Endothelial cell of umbilical vein (primary cell): ENCODE data around the gene TMEM95. TPM values are rescaled to one million over a fixed set of nuclear protein-coding genes. Genes with fewer than 3 reads are reported as not detected.

Source experiments
- BruUV-seq: library from RNA; stranded (reverse); fragments of 400-500 nt; replicated peaks from 2 replicates; lab custom pipeline; 2021; lab: Mats Ljungman, UMichigan
- CTCF ChIA-PET: fragments of 300-600, 350-600 bp; sonication (Branson Sonifier 250); formaldehyde crosslinking; loops from one replicate; lab custom pipeline; 2021; ENCODE audit warnings: antibody characterized with exemption, inconsistent platforms; lab: Charles Lee
- POLR2A ChIA-PET: fragments of 300-600, 350-600 bp; sonication (Branson Sonifier 250); formaldehyde crosslinking; loops from one replicate; lab custom pipeline; 2021; ENCODE audit warnings: antibody characterized with exemption, inconsistent platforms; lab: Charles Lee
- DNase-seq: peaks from one replicate; pipeline ENCODE4 v3.0.0-alpha.2; 2011; ENCODE audit warnings: low read depth, low spot score
- FAIRE-seq: peaks from 2 replicates; lab custom pipeline; 2011; peaks lifted over from hg19 to GRCh38; lab: Jason Lieb, UNC
- H2AFZ ChIP-seq: 2 replicates; pipeline ENCODE4 v1.6.0; 2012; ENCODE audit warnings: low read depth, low read length, control low read depth, inconsistent platforms
- H3K27ac ChIP-seq: 2 replicates; pipeline ENCODE4 v1.5.1; 2011; ENCODE audit warnings: low read depth, mild to moderate bottlenecking, control low read depth, low read length, moderate library complexity; ENCODE audit not compliant: insufficient read depth
- H3K27me3 ChIP-seq, 2 experiments: 2 replicates each; pipeline versions ENCODE4 v1.6.0 to v1.6.1; 2011; ENCODE audit warnings: low read length in 2 of 2, mixed read lengths in 1 of 2; ENCODE audit not compliant: control insufficient read depth in 2 of 2, insufficient read depth in 2 of 2
- H3K36me3 ChIP-seq, 2 experiments: 2 replicates in 1 of 2; 3 replicates in 1 of 2; pipeline ENCODE4 v1.5.1; 2011; ENCODE audit warnings: low read length in 2 of 2, mild to moderate bottlenecking in 1 of 2, moderate library complexity in 1 of 2; ENCODE audit not compliant: control insufficient read depth in 2 of 2, insufficient read depth in 2 of 2; ENCODE audit errors: extremely low read depth in 1 of 2
- H3K4me1 ChIP-seq: 3 replicates; pipeline ENCODE4 v1.5.1; 2011; ENCODE audit warnings: mild to moderate bottlenecking, low read length; ENCODE audit not compliant: control insufficient read depth, insufficient read depth; ENCODE audit errors: extremely low read depth
- H3K4me2 ChIP-seq: 2 replicates; pipeline ENCODE4 v1.6.1; 2011; ENCODE audit warnings: low read length, control low read depth, mixed read lengths; ENCODE audit not compliant: insufficient read depth
- H3K4me3 ChIP-seq, 3 experiments: fragments of 200-600 bp in 1 of 3; sonication (generic), shearing (Covaris generic) in 1 of 3; replicated peaks in 1 of 3; 2 replicates each; pipeline ENCODE4 v1.5.1; 2011 to 2016; ENCODE audit warnings: control low read depth in 3 of 3, low read length in 3 of 3, mild to moderate bottlenecking in 2 of 3, inconsistent platforms in 1 of 3, low read depth in 1 of 3, moderate library complexity in 1 of 3; ENCODE audit not compliant: insufficient read depth in 1 of 3
- H3K79me2 ChIP-seq: 2 replicates; pipeline ENCODE4 v1.6.0; 2012; ENCODE audit warnings: low read length, inconsistent platforms; ENCODE audit not compliant: control insufficient read depth, insufficient read depth
- H3K9ac ChIP-seq: replicated peaks from 2 replicates; pipeline ENCODE3; 2011; ENCODE audit warnings: low read length, control low read depth; ENCODE audit not compliant: insufficient read depth; ENCODE audit errors: extremely low read depth
- H3K9me1 ChIP-seq: replicated peaks from 3 replicates; pipeline ENCODE4 v1.6.0; 2011; ENCODE audit warnings: mild to moderate bottlenecking, low read length; ENCODE audit not compliant: control insufficient read depth, insufficient read depth; ENCODE audit errors: extremely low read depth
- H3K9me3 ChIP-seq: replicated peaks from 2 replicates; pipeline ENCODE4 v1.5.1; 2012; ENCODE audit warnings: low read length, inconsistent platforms; ENCODE audit not compliant: control insufficient read depth, insufficient read depth
- H4K20me1 ChIP-seq: replicated peaks from 2 replicates; pipeline ENCODE3; 2011; ENCODE audit warnings: mild to moderate bottlenecking, low read length; ENCODE audit not compliant: control insufficient read depth, insufficient read depth; ENCODE audit errors: extremely low read depth
- CTCF ChIP-seq, 2 donors: IDR thresholded peaks; 1 replicate in 1 of 2; 2 replicates in 1 of 2; pipeline ENCODE4 v1.5.1; 2011; ENCODE audit warnings: low read length in 2 of 2, mild to moderate bottlenecking in 2 of 2, moderate library complexity in 2 of 2, control low read depth in 1 of 2, inconsistent platforms in 1 of 2, low read depth in 1 of 2; ENCODE audit not compliant: insufficient read depth in 1 of 2; ENCODE audit errors: extremely low read depth in 1 of 2
- EZH2 ChIP-seq: IDR thresholded peaks from 2 replicates; pipeline ENCODE4 v1.6.1; 2012; ENCODE audit warnings: borderline replicate concordance, low read depth, mild to moderate bottlenecking, moderate library complexity, low read length, inconsistent platforms; ENCODE audit not compliant: severe bottlenecking
- FOS ChIP-seq: IDR thresholded peaks from 2 replicates; pipeline ENCODE4 v1.6.1; 2011; ENCODE audit warnings: mild to moderate bottlenecking, low read length, moderate library complexity, borderline replicate concordance; ENCODE audit not compliant: insufficient read depth
- GATA2 ChIP-seq: IDR thresholded peaks from 2 replicates; pipeline ENCODE4 v1.7.0; 2011; ENCODE audit warnings: low read depth, mild to moderate bottlenecking, moderate library complexity, mixed read lengths, low read length; ENCODE audit not compliant: insufficient read length, insufficient read depth
- JUN ChIP-seq: IDR thresholded peaks from 2 replicates; pipeline ENCODE4 v1.6.1; 2011; ENCODE audit warnings: borderline replicate concordance, low read depth; ENCODE audit not compliant: insufficient read length, insufficient read depth
- MYC ChIP-seq: IDR thresholded peaks from one replicate; pipeline ENCODE4 v1.6.1; 2011; ENCODE audit warnings: mild to moderate bottlenecking, low read depth, low read length
- POLR2A ChIP-seq: IDR thresholded peaks from 2 replicates; pipeline ENCODE4 v1.6.1; 2012; ENCODE audit warnings: low read depth, mild to moderate bottlenecking, control low read depth, low read length
- POLR2AphosphoS5 ChIP-seq: IDR thresholded peaks from 2 replicates; pipeline ENCODE4 v1.6.1; 2012; ENCODE audit warnings: low read depth, mild to moderate bottlenecking, control low read depth, low read length, moderate library complexity; ENCODE audit not compliant: insufficient read depth
- dilution Hi-C: fragments of 300-500 bp; cut with MboI; formaldehyde crosslinking; loops from one replicate; pipeline ENCODE4 v1.15.0; 2019; ENCODE audit warnings: low sequenced_read_pairs; ENCODE audit not compliant: extremely low pct_ligation_motif_present
- intact Hi-C: fragments of 100-400 bp; cut with micrococcal nuclease; formaldehyde crosslinking; loops from one replicate; pipeline ENCODE4 v1.10.0; 2022
- polyA plus RNA-seq, 4 experiments: library from polyadenylated mRNA; depleted of rRNA in 3 of 4; stranded (reverse) in 3 of 4; unstranded in 1 of 4; fragments of >200 nt; gene quantifications; 2 replicates each; pipeline versions ENCODE4 v1.2.1 to v1.2.3, GENCODE V29; 2011 to 2012; ENCODE audit warnings: missing spikeins in 1 of 4
- total RNA-seq: library from RNA; stranded (reverse); gene quantifications from 2 replicates; pipeline ENCODE4 v1.2.3, GENCODE V29; 2021
- TF ChIP-seq, protein P1 (sequence below): IDR thresholded peaks from 2 replicates; pipeline ENCODE4 v1.6.1; 2011; ENCODE audit not compliant: insufficient read depth, insufficient read length

TMEM95 gene
- total and polyA plus RNA-seq, 2 donors (not counting 3 experiments of a cell fraction or from before 2014, with no cell fraction given), result not detected

GRCh38 chr17:7379134-7379533 is 24.2 kb downstream of the TMEM95 start:
- H3K9me3 ChIP-seq, result no peaks in the 10 kb centered on the region
- H4K20me1 ChIP-seq, result no peaks in the 10 kb centered on the region
- peaks cover 25 to 33% of the 10 kb centered on the region in 2 experiments for H3K27me3 ChIP-seq
- CTCF ChIA-PET, result no interaction called here
- H3K36me3 ChIP-seq, result no peaks in the 10 kb centered on the region
- FAIRE-seq (no peak), DNase-seq (no peak)
- no peaks in the 10 kb centered on the region for H3K79me2 ChIP-seq
- H3K4me1 ChIP-seq, result no peaks in the 10 kb centered on the region
- TF ChIP-seq MYC, result no peak
- no peak for TF ChIP-seq POLR2AphosphoS5
- TF ChIP-seq GATA2, result no peak
- no peak for TF ChIP-seq EZH2
- TF ChIP-seq CTCF (IDR thresholded peaks at IDR 0.05; ENCODE audit: extremely low read depth in 1 of 2, insufficient read depth in 1 of 2, low read depth in 1 of 2, low read length in 2 of 2), result no peak
- no peak for TF ChIP-seq JUN
- TF ChIP-seq, protein P1, sequence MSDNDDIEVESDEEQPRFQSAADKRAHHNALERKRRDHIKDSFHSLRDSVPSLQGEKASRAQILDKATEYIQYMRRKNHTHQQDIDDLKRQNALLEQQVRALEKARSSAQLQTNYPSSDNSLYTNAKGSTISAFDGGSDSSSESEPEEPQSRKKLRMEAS, result no peak
- TF ChIP-seq FOS, result no peak
- TF ChIP-seq POLR2A, result no peak
- dilution Hi-C loops, result no loop called here
- H3K4me2 ChIP-seq, result no peak overlapping the region
- intact Hi-C loops, result no loop called here
- no peak overlapping the region for H3K4me3 ChIP-seq
- no peak overlapping the region for H2AFZ ChIP-seq
- no peak overlapping the region for H3K27ac ChIP-seq
- H3K9me1 ChIP-seq, result no peaks in the 10 kb centered on the region
- POLR2A ChIA-PET, result no interaction called here
- H3K9ac ChIP-seq, result no peak overlapping the region
- no TSS peak for BruUV-seq
